H1 (cell line): ENCODE results near the gene ACCSL. TPM values are rescaled to one million over a fixed set of nuclear protein-coding genes. Genes with fewer than 3 reads are reported as not detected.

Experiments used
- CTCF ChIA-PET: fragments of 300-600 bp; sonication (Branson Sonifier 250); formaldehyde crosslinking; loops from one replicate; lab custom pipeline; 2021; ENCODE audit not compliant: partially characterized antibody; lab: Charles Lee
- POLR2A ChIA-PET: fragments of 300-600 bp; sonication (Branson Sonifier 250); formaldehyde crosslinking; loops from one replicate; lab custom pipeline; 2021; ENCODE audit warnings: inconsistent platforms; ENCODE audit not compliant: partially characterized antibody; lab: Charles Lee
- DNase-seq, 2 experiments: peaks; one replicate each; pipeline versions ENCODE4 v3.0.0 to v3.0.0-alpha.2; 2010 to 2022; ENCODE audit warnings: low spot score in 2 of 2, low read depth in 1 of 2, mixed read lengths in 1 of 2
- FAIRE-seq: peaks from 2 replicates; lab custom pipeline; 2011; peaks lifted over from hg19 to GRCh38; lab: Jason Lieb, UNC
- H2AFZ ChIP-seq: 2 replicates; pipeline ENCODE4 v1.8.1; 2012; ENCODE audit warnings: low read length, inconsistent platforms
- H2AK5ac ChIP-seq: 2 replicates; pipeline ENCODE4 v1.6.1; 2013; ENCODE audit warnings: low read depth, low read length
- H2BK120ac ChIP-seq: replicated peaks from 2 replicates; pipeline ENCODE3; 2013; ENCODE audit warnings: low read depth, low read length, inconsistent platforms
- H2BK12ac ChIP-seq: 2 replicates; pipeline ENCODE4 v1.6.1; 2013; ENCODE audit warnings: low read depth, low read length
- H2BK15ac ChIP-seq: 2 replicates; pipeline ENCODE4 v1.6.1; 2013; ENCODE audit warnings: low read length
- H2BK20ac ChIP-seq: 2 replicates; pipeline ENCODE4 v1.6.1; 2013; ENCODE audit warnings: low read length
- H2BK5ac ChIP-seq: 2 replicates; pipeline ENCODE4 v1.6.1; 2013; ENCODE audit warnings: low read depth, low read length
- H3K14ac ChIP-seq: 2 replicates; pipeline ENCODE4 v1.6.1; 2013; ENCODE audit warnings: inconsistent platforms; ENCODE audit not compliant: insufficient read length
- H3K18ac ChIP-seq: 2 replicates; pipeline ENCODE4 v1.6.1; 2013; ENCODE audit warnings: low read length; ENCODE audit errors: extremely low read depth
- H3K23ac ChIP-seq: 2 replicates; pipeline ENCODE4 v1.6.1; 2013; ENCODE audit warnings: inconsistent platforms; ENCODE audit not compliant: insufficient read length
- H3K23me2 ChIP-seq: 2 replicates; pipeline ENCODE4 v1.6.1; 2013; ENCODE audit warnings: low read depth, low read length
- H3K27ac ChIP-seq: 2 replicates; pipeline ENCODE4 v1.6.1; 2011; ENCODE audit warnings: low read depth, low read length, inconsistent platforms
- H3K27me3 ChIP-seq, 4 experiments: replicated peaks in 1 of 4; 1 replicate in 1 of 4; 2 replicates in 3 of 4; pipeline versions ENCODE4 v1.6.1 to v1.8.1; 2011 to 2013; ENCODE audit warnings: low read length in 3 of 4, mild to moderate bottlenecking in 3 of 4, inconsistent platforms in 2 of 4, mixed read lengths in 2 of 4, moderate library complexity in 1 of 4; ENCODE audit not compliant: control insufficient read depth in 3 of 4, insufficient read depth in 3 of 4; ENCODE audit errors: extremely low read depth in 1 of 4
- H3K36me3 ChIP-seq, 4 experiments: 2 replicates each; pipeline versions ENCODE4 v1.6.1 to v1.8.1; 2011 to 2013; ENCODE audit warnings: mild to moderate bottlenecking in 4 of 4, low read length in 3 of 4, moderate library complexity in 2 of 4, control low read depth in 1 of 4, inconsistent platforms in 1 of 4; ENCODE audit not compliant: insufficient read depth in 4 of 4, control insufficient read depth in 2 of 4
- H3K4ac ChIP-seq: replicated peaks from 2 replicates; pipeline ENCODE3; 2013; ENCODE audit warnings: low read length, low read depth, mixed read lengths, inconsistent platforms; ENCODE audit not compliant: insufficient read length
- H3K4me1 ChIP-seq, 4 experiments: replicated peaks in 1 of 4; 1 replicate in 1 of 4; 2 replicates in 3 of 4; pipeline versions ENCODE4 v1.6.1 to v1.8.1; 2011 to 2013; ENCODE audit warnings: low read length in 3 of 4, inconsistent platforms in 2 of 4, mixed read lengths in 1 of 4; ENCODE audit not compliant: insufficient read depth in 4 of 4, control insufficient read depth in 3 of 4
- H3K4me2 ChIP-seq, 2 experiments: 2 replicates each; pipeline versions ENCODE4 v1.6.1 to v1.8.1; 2011 to 2013; ENCODE audit warnings: low read depth in 2 of 2, low read length in 2 of 2, control low read depth in 1 of 2, inconsistent platforms in 1 of 2, mild to moderate bottlenecking in 1 of 2; ENCODE audit not compliant: insufficient read depth in 1 of 2
- H3K4me3 ChIP-seq, 4 experiments: fragments of 200-600, 300-600 bp in 1 of 4; sonication (generic), shearing (Covaris generic), sonication (Bioruptor Twin) in 1 of 4; 2 replicates each; pipeline versions ENCODE4 v1.5.1 to v1.8.1; 2011 to 2016; ENCODE audit warnings: low read length in 4 of 4, low read depth in 3 of 4, control low read depth in 2 of 4, inconsistent platforms in 2 of 4, mild to moderate bottlenecking in 2 of 4, mixed read lengths in 1 of 4, moderate library complexity in 1 of 4; ENCODE audit not compliant: insufficient read depth in 2 of 4; ENCODE audit errors: extremely low read depth in 1 of 4
- H3K56ac ChIP-seq: replicated peaks from 2 replicates; pipeline ENCODE3; 2013; ENCODE audit warnings: low read depth, mild to moderate bottlenecking, mixed read lengths, low read length, inconsistent platforms; ENCODE audit not compliant: insufficient read length
- H3K79me1 ChIP-seq: 2 replicates; pipeline ENCODE4 v1.6.1; 2013; ENCODE audit warnings: low read depth, low read length, control low read depth
- H3K79me2 ChIP-seq, 2 experiments: 2 replicates each; pipeline versions ENCODE4 v1.6.1 to v1.8.1; 2012 to 2013; ENCODE audit warnings: low read length in 2 of 2, mild to moderate bottlenecking in 2 of 2, inconsistent platforms in 1 of 2; ENCODE audit not compliant: insufficient read depth in 2 of 2, control insufficient read depth in 1 of 2
- H3K9ac ChIP-seq, 4 experiments: replicated peaks in 1 of 4; 1 replicate in 1 of 4; 2 replicates in 3 of 4; pipeline versions ENCODE4 v1.6.1 to v1.8.1; 2011 to 2013; ENCODE audit warnings: low read depth in 3 of 4, low read length in 3 of 4, control low read depth in 2 of 4, mild to moderate bottlenecking in 2 of 4, moderate library complexity in 2 of 4, inconsistent platforms in 1 of 4; ENCODE audit errors: extremely low read depth in 1 of 4
- H3K9me3 ChIP-seq, 2 experiments: 2 replicates each; pipeline versions ENCODE4 v1.6.1 to v1.8.1; 2012 to 2013; ENCODE audit warnings: mild to moderate bottlenecking in 2 of 2, moderate library complexity in 2 of 2, control low read depth in 1 of 2, inconsistent platforms in 1 of 2, low read depth in 1 of 2, low read length in 1 of 2, mixed read lengths in 1 of 2; ENCODE audit not compliant: insufficient read depth in 2 of 2
- H4K20me1 ChIP-seq, 2 experiments: replicated peaks in 1 of 2; 2 replicates each; pipeline versions ENCODE3 to v1.8.1; 2011 to 2013; ENCODE audit warnings: inconsistent platforms in 2 of 2, low read length in 2 of 2, mild to moderate bottlenecking in 1 of 2; ENCODE audit not compliant: insufficient read depth in 2 of 2, control insufficient read depth in 1 of 2
- H4K5ac ChIP-seq: 2 replicates; pipeline ENCODE4 v1.6.1; 2013; ENCODE audit warnings: low read length, low read depth, mixed read lengths, inconsistent platforms; ENCODE audit not compliant: insufficient read length
- H4K8ac ChIP-seq: 2 replicates; pipeline ENCODE4 v1.8.0; 2013; ENCODE audit warnings: mild to moderate bottlenecking, moderate library complexity, low read length, inconsistent platforms; ENCODE audit not compliant: insufficient read depth; ENCODE audit errors: extremely low read depth
- H4K91ac ChIP-seq: replicated peaks from 2 replicates; pipeline ENCODE3; 2013; ENCODE audit warnings: low read length, mixed read lengths, inconsistent platforms; ENCODE audit not compliant: insufficient read length
- EGR1 ChIP-seq: IDR thresholded peaks from 2 replicates; pipeline ENCODE4 v1.6.1; 2011; ENCODE audit warnings: low read depth, low read length, borderline replicate concordance
- EP300 ChIP-seq, 2 experiments: IDR thresholded peaks; 1 replicate in 1 of 2; 2 replicates in 1 of 2; pipeline ENCODE4 v1.6.1; 2011 to 2012; ENCODE audit warnings: low read depth in 2 of 2, low read length in 2 of 2, mild to moderate bottlenecking in 2 of 2, borderline replicate concordance in 1 of 2, inconsistent platforms in 1 of 2, moderate library complexity in 1 of 2
- GTF2F1 ChIP-seq: IDR thresholded peaks from 2 replicates; pipeline ENCODE4 v1.6.1; 2012; ENCODE audit warnings: low read depth, low read length, improper control_type of control experiment, borderline replicate concordance
- RBBP5 ChIP-seq: IDR thresholded peaks from 2 replicates; pipeline ENCODE4 v1.7.1; 2012; ENCODE audit warnings: low read depth, mild to moderate bottlenecking, inconsistent platforms, low read length, moderate library complexity, borderline replicate concordance
- SP1 ChIP-seq: IDR thresholded peaks from 2 replicates; pipeline ENCODE4 v1.6.1; 2011; ENCODE audit warnings: low read depth, low read length
- SRF ChIP-seq: IDR thresholded peaks from 2 replicates; pipeline ENCODE4 v1.6.1; 2011; ENCODE audit warnings: mild to moderate bottlenecking, low read depth, low read length, moderate library complexity
- ZNF274 ChIP-seq: IDR thresholded peaks from 2 replicates; pipeline ENCODE4 v1.7.0; 2012; ENCODE audit warnings: low read length, borderline replicate concordance; ENCODE audit errors: extremely low read depth
- WGBS, 2 experiments: shearing (Covaris generic) in 1 of 2; methylation state at CpG; one replicate each; pipeline versions ENCODE4 v1.1.6 to v1.1.7; 2013 to 2015; ENCODE audit warnings: low lambda C conversion rate in 2 of 2, mixed read lengths in 2 of 2, inconsistent platforms in 1 of 2, low coverage in 1 of 2, missing lambda C conversion rate in 1 of 2; ENCODE audit not compliant: insufficient replicate concordance in 2 of 2, insufficient coverage in 1 of 2, insufficient read length in 1 of 2; ENCODE audit errors: extremely low coverage in 1 of 2, missing lambda C conversion rate in 1 of 2; 5-methylcytosine and 5-hydroxymethylcytosine counted together
- polyA plus RNA-seq, 7 experiments: library from polyadenylated mRNA; depleted of rRNA in 3 of 7; stranded (reverse) in 5 of 7; unstranded in 2 of 7; fragments of >200 nt in 5 of 7; fragments of 200-250 nt in 2 of 7; gene quantifications; 1 replicate in 5 of 7; 2 replicates in 1 of 7; 4 replicates in 1 of 7; pipeline versions ENCODE4 v1.2.1 to v1.2.3, GENCODE V29; 2011 to 2013; ENCODE audit warnings: missing spikeins in 2 of 7, mixed read lengths in 2 of 7
- total RNA-seq: library from RNA; stranded (reverse); fragmentation: NEBNext Ultra II Directional; extraction: Animal tissue kit (Norgen Biotek cat#: 25700); gene quantifications from 2 replicates; pipeline ENCODE4 v1.2.1, GENCODE V29; 2021
- TF ChIP-seq, protein P1 (sequence below): IDR thresholded peaks from 2 replicates; pipeline ENCODE4 v1.6.1; 2012; ENCODE audit warnings: inconsistent platforms

ACCSL gene
- total and polyA plus RNA-seq, 2 of the 8 experiments (the other 6 are each of a cell fraction or from before 2014, with no cell fraction given): not detected

DNA sequence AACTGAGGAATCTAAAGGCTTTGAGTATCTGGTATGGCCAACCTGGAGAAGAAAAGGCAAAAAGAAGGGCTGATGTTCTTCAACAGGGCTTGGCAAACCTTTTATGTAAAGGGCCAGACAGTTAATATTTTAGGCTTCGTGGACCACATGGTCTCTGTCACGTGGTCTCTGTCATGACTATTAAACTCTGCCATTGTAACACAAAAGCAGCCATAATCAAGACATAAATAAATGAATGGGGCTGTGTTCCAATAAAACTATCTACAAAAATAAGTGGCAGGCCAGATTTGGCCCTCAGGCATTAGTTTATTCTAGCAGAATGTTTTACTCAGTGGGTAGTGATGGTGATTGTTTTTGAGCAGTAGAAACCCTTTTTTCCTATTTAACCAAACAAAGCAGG lies 483 bp upstream of the ACCSL start:
- Histone ChIP-seq H3K36me3 (no peaks in the 10 kb centered on the region), H4K20me1 (no peaks in the 10 kb centered on the region), H3K23me2 (no peaks in the 10 kb centered on the region), H3K79me1 (no peaks in the 10 kb centered on the region; the same call in 1 of the 2 replicates), H3K23ac (no peak overlapping the region), H2AK5ac (no peak overlapping the region), H3K79me2 (no peaks in the 10 kb centered on the region), H4K5ac (no peak overlapping the region), H4K8ac (no peak overlapping the region), H3K9me3 (no peaks in the 10 kb centered on the region), H4K91ac (no peak overlapping the region), H2BK20ac (no peak overlapping the region; the same call in 1 of the 2 replicates), H3K18ac (no peak overlapping the region), H3K27me3 (no peaks in the 10 kb centered on the region), H3K4me1 (no peaks in the 10 kb centered on the region), H2BK15ac (no peak overlapping the region), H2AFZ (no peak overlapping the region), H2BK5ac (no peak overlapping the region), H3K9ac (no peak overlapping the region), H3K27ac (no peak overlapping the region), H3K14ac (no peak overlapping the region), H3K4me3 (no peak overlapping the region), H3K4ac (no peak overlapping the region), H2BK120ac (no peak overlapping the region), H3K56ac (no peak overlapping the region), H2BK12ac (no peak overlapping the region), H3K4me2 (no peak overlapping the region)
- WGBS, 2 experiments: 88% methylated on average over 2 of the region's 2 CpGs; no CpG with 5 or more reads in 1 of the 2 experiments
- DNase-seq (no peak), FAIRE-seq (no peak)
- TF ChIP-seq SP1 (no peak), ZNF274 (no peak), EP300 (IDR thresholded peaks at IDR 0.05; ENCODE audit: borderline replicate concordance in 1 of 2, low read depth in 2 of 2, low read length in 2 of 2) (no peak), GTF2F1 (no peak), SRF (no peak), RBBP5 (no peak), EGR1 (no peak)
- TF ChIP-seq, protein P1, sequence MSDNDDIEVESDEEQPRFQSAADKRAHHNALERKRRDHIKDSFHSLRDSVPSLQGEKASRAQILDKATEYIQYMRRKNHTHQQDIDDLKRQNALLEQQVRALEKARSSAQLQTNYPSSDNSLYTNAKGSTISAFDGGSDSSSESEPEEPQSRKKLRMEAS: no peak
- POLR2A ChIA-PET: no interaction called here
- CTCF ChIA-PET: no interaction called here
